Measurements from ENCODE around the gene JAKMIP3.

GRCh38 chr10:132047575-132048293 is 18.0 kb upstream of the JAKMIP3 start:
- TF ChIP-seq POLR2A (IDR thresholded peaks at IDR 0.05) (no peak), POLR2AphosphoS5 (IDR thresholded peaks at IDR 0.05) (no peak), EP300 (IDR thresholded peaks at IDR 0.05) (no peak)
- TF ChIP-seq, protein P1, sequence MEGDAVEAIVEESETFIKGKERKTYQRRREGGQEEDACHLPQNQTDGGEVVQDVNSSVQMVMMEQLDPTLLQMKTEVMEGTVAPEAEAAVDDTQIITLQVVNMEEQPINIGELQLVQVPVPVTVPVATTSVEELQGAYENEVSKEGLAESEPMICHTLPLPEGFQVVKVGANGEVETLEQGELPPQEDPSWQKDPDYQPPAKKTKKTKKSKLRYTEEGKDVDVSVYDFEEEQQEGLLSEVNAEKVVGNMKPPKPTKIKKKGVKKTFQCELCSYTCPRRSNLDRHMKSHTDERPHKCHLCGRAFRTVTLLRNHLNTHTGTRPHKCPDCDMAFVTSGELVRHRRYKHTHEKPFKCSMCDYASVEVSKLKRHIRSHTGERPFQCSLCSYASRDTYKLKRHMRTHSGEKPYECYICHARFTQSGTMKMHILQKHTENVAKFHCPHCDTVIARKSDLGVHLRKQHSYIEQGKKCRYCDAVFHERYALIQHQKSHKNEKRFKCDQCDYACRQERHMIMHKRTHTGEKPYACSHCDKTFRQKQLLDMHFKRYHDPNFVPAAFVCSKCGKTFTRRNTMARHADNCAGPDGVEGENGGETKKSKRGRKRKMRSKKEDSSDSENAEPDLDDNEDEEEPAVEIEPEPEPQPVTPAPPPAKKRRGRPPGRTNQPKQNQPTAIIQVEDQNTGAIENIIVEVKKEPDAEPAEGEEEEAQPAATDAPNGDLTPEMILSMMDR (IDR thresholded peaks at IDR 0.05): no peak
